Measurements from ENCODE around the gene GART.

GART gene

DNA sequence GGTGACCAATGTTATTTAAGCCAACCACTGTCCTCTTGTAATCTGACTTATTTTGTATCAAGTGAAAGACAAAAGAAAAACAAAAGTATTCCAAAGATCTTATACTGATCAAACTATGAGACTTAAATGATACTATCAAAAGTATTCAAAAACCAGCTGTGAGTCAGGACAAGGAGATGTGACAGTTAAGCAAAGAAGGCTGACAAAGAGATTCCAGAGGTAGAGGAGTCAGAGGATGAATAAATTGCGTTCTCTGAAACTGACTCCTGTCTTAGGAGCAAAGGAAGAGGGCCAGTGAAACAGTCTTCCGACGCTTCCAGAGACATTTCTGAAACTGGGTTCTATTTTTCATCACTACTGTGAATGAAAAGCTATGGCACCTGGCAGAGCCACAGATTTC, 83.1 kb downstream of the GART start:
- no peak for DNase-seq

DNA sequence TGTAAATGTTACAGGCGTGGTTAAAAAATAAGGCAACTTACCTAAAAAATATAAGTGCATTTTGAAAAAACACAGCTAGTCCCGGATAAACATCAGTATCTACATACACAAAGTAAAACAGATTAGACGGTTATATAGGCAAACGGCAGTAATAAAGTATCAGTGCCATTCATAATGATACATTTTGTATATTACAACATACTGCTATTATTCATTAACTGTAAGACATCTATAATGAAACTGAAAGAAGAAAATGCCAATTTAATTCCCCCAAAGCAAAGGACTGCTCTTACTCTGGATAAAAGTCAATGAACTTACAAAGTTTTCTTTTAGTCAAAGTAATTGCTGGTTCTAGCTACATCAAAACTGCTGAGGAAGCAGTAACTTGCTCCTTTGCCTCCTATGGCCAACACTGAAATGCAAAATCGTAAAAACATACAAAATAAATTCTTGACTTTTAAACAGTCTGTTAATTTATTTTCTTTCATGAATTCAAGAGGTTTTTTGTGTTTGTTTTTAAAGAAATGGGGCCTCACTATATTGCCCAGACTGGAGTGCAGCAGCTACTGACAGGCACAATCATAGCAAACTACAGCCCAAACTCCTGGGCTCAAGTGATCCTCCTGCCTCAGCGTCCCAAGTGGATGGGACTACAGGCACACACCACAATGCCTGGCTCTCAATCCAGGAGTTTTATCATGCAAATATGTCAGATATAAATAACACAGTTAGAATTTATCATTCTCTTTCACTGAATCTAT, 86.1 kb downstream of the GART start:
- DNase-seq: no peak
